MM.1S (cell line): ENCODE measurements around the gene HEXIM1.

ENCODE experiments used
- DNase-seq: peaks from one replicate; pipeline ENCODE4 v3.0.0-alpha.2; 2015
- H2AFZ ChIP-seq: fragments of 300-600 bp; sonication (generic); 2 replicates; pipeline ENCODE4 v1.6.0; 2016; ENCODE audit warnings: antibody characterized with exemption, low read length
- H3F3A ChIP-seq: fragments of 300-600 bp; sonication (generic); 2 replicates; pipeline ENCODE4 v1.6.1; 2016; ENCODE audit warnings: mild to moderate bottlenecking, antibody characterized with exemption, low read length, moderate library complexity, mixed read lengths; ENCODE audit not compliant: insufficient read depth
- H3K27ac ChIP-seq: fragments of 300-600 bp; sonication (generic); 2 replicates; pipeline ENCODE4 v1.5.1; 2016; ENCODE audit warnings: mild to moderate bottlenecking, low read length
- H3K27me3 ChIP-seq: fragments of 300-600 bp; sonication (generic); replicated peaks from 2 replicates; pipeline ENCODE4 v1.6.0; 2016; ENCODE audit warnings: low read length; ENCODE audit not compliant: insufficient read depth
- H3K36me3 ChIP-seq: fragments of 300-600 bp; sonication (generic); replicated peaks from 2 replicates; pipeline ENCODE4 v1.6.1; 2016; ENCODE audit warnings: mild to moderate bottlenecking, low read length, mixed read lengths; ENCODE audit not compliant: insufficient read depth
- H3K4me1 ChIP-seq: fragments of 300-600 bp; sonication (generic); 2 replicates; pipeline ENCODE4 v1.6.1; 2016; ENCODE audit warnings: low read length, mixed read lengths
- H3K4me2 ChIP-seq: fragments of 300-600 bp; sonication (generic); 2 replicates; pipeline ENCODE4 v1.6.0; 2016; ENCODE audit warnings: low read depth, low read length
- H3K4me3 ChIP-seq: fragments of 300-600 bp; sonication (generic); 2 replicates; pipeline ENCODE4 v1.5.1; 2016; ENCODE audit warnings: low read length, mixed read lengths
- H3K79me2 ChIP-seq: fragments of 300-600 bp; sonication (generic); 2 replicates; pipeline ENCODE4 v1.6.1; 2016; ENCODE audit warnings: mixed run types, low read length, mixed read lengths
- H3K9ac ChIP-seq: fragments of 300-600 bp; sonication (generic); 2 replicates; pipeline ENCODE4 v1.6.1; 2016; ENCODE audit warnings: low read length, mixed read lengths
- H3K9me2 ChIP-seq: fragments of 300-600 bp; sonication (generic); replicated peaks from 2 replicates; pipeline ENCODE4 v1.6.1; 2016; ENCODE audit warnings: mild to moderate bottlenecking, low read length, mixed read lengths; ENCODE audit not compliant: insufficient read depth
- H3K9me3 ChIP-seq: fragments of 300-600 bp; sonication (generic); replicated peaks from 2 replicates; pipeline ENCODE4 v1.6.1; 2016; ENCODE audit warnings: mild to moderate bottlenecking, low read length, mixed read lengths; ENCODE audit not compliant: insufficient read depth
- H4K20me1 ChIP-seq: fragments of 300-600 bp; sonication (generic); 2 replicates; pipeline ENCODE4 v1.6.1; 2016; ENCODE audit warnings: mild to moderate bottlenecking, low read length, moderate library complexity, mixed read lengths; ENCODE audit not compliant: insufficient read depth
- EZH2 ChIP-seq: fragments of 300-600 bp; sonication (generic); optimal IDR thresholded peaks from 2 replicates; pipeline ENCODE3; 2017; ENCODE audit warnings: low read depth, mild to moderate bottlenecking, antibody characterized with exemption, low read length, mixed read lengths
- EZH2phosphoT487 ChIP-seq: fragments of 300-600 bp; sonication (generic); IDR thresholded peaks from 2 replicates; pipeline ENCODE4 v1.6.1; 2018; ENCODE audit warnings: antibody characterized with exemption, low read length
- TF ChIP-seq, protein P1 (sequence below): fragments of 300-600 bp; sonication (generic); IDR thresholded peaks from 2 replicates; pipeline ENCODE4 v1.5.1; 2016; ENCODE audit warnings: antibody characterized with exemption, low read length, mixed read lengths

HEXIM1 gene

DNA sequence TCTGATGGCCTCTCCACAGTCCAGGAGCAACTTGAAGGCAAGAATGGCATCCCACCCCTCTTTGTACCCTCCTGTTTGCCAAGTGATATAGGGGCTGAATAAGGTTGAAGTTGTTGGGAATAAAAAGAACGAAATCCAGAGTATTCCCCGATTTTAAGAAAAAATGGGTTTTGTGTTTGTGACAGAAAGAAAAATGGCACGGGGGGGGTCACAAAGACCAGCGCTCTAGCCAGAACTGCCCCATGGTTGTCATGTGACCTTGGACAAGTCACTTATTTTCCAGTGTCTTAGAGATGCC lies 1.7 kb upstream of the HEXIM1 start:
- Histone ChIP-seq H3K79me2 (peaks cover 24% of the 10 kb centered on the region), H2AFZ (no peak overlapping the region; the same call in 1 of the 2 replicates), H3K4me3 (peak overlapping the region; percentile 82; the same call in 1 of the 2 replicates), H3K27ac (no peak overlapping the region), H3K4me2 (peak overlapping the region; percentile 81; the same call in 1 of the 2 replicates), H3F3A (peaks cover 34% of the 10 kb centered on the region), H3K9me2 (no peaks in the 10 kb centered on the region), H4K20me1 (no peaks in the 10 kb centered on the region; the same call in 1 of the 2 replicates), H3K9me3 (no peaks in the 10 kb centered on the region), H3K4me1 (peaks cover 10% of the 10 kb centered on the region), H3K27me3 (no peaks in the 10 kb centered on the region), H3K36me3 (no peaks in the 10 kb centered on the region), H3K9ac (no peak overlapping the region; the same call in 1 of the 2 replicates)
- DNase-seq = no peak
- TF ChIP-seq EZH2phosphoT487 (no peak), EZH2 (no peak)
- TF ChIP-seq, protein P1, sequence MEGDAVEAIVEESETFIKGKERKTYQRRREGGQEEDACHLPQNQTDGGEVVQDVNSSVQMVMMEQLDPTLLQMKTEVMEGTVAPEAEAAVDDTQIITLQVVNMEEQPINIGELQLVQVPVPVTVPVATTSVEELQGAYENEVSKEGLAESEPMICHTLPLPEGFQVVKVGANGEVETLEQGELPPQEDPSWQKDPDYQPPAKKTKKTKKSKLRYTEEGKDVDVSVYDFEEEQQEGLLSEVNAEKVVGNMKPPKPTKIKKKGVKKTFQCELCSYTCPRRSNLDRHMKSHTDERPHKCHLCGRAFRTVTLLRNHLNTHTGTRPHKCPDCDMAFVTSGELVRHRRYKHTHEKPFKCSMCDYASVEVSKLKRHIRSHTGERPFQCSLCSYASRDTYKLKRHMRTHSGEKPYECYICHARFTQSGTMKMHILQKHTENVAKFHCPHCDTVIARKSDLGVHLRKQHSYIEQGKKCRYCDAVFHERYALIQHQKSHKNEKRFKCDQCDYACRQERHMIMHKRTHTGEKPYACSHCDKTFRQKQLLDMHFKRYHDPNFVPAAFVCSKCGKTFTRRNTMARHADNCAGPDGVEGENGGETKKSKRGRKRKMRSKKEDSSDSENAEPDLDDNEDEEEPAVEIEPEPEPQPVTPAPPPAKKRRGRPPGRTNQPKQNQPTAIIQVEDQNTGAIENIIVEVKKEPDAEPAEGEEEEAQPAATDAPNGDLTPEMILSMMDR = no peak

DNA sequence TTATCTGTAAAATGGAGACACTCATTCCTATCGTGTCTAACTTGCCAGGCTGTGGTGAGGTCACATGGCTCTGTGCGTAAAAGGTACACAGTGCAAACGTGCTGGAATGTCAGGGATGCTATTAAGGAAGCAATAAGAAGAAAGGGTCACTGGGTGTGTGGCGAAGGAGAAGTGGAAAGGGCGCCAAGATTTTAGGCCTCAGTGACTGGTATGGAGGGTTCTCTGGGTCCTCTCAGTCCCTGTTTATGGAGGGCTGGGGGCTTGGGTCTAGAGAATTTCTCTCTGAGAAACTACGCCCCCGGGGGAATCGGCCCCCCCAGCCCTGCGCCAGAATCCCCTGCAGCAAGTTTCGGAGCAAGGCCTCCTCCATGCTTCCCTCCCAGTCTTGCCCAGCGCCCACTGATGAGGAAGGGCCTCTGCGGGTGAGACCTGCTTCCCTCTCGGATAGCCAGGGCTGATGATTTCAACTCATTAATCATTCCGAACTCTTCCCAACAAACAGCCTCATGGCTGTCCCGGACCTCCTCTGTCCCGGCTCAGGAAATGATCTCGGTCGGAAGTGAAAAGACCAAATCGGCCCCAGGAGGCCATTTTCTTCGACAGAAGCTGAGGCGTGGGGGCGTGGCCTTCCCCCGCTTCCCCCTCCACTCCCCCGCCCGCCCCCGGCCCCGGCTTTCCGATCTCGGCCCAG lies 1.2 kb upstream of the HEXIM1 start:
- Histone ChIP-seq H3K36me3 (no peaks in the 10 kb centered on the region), H3K9me2 (no peaks in the 10 kb centered on the region), H3K79me2 (peaks cover 25% of the 10 kb centered on the region), H3F3A (peaks cover 37% of the 10 kb centered on the region), H3K4me3 (peak overlapping the region; percentile 82), H3K4me2 (peak overlapping the region; percentile 81), H4K20me1 (no peaks in the 10 kb centered on the region; the same call in 1 of the 2 replicates), H2AFZ (peak overlapping the region; percentile 73), H3K9ac (peak overlapping the region; percentile 97), H3K4me1 (peaks cover 13% of the 10 kb centered on the region), H3K9me3 (no peaks in the 10 kb centered on the region), H3K27ac (peak overlapping the region; percentile 91), H3K27me3 (no peaks in the 10 kb centered on the region)
- TF ChIP-seq, protein P1 = no peak
- TF ChIP-seq EZH2phosphoT487 (no peak), EZH2 (no peak)
- DNase-seq = no peak

DNA sequence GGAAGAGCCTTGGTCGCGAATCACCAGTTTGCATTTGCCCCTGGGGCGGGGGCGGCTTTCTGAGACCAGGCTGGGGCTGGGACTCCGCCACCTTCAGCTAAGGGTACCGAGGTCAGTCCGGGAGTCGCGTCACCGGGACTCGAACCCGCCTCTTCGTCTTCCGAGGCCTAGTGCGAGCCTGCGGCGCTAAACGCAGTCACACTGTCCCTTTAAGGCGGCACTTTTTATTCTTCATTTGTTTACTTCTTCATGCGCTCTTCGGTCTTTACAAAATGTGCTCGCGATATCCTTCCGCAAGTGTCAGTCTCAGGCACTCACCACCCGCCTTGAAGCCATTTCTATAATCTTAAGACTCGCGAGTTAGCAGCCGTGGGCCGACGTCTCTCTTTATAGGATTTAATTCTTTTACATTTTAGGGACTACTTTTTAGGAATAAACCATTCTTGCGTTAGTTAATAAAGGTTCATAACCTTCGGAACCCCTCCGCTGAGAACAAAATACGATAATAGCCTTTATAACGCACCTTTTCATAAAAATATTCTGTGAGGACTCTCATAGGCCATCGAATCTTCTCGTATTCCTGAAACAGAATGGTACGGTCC lies 593 bp upstream of the HEXIM1 start:
- no peaks in the 10 kb centered on the region for H3K27me3 ChIP-seq
- no peaks in the 10 kb centered on the region for H3K36me3 ChIP-seq
- H3K4me1 ChIP-seq = peaks cover 13% of the 10 kb centered on the region
- H3K9me3 ChIP-seq = no peaks in the 10 kb centered on the region
- peak overlapping the region; percentile 81 for H3K4me2 ChIP-seq
- H3K79me2 ChIP-seq = peaks cover 25% of the 10 kb centered on the region
- H3K27ac ChIP-seq = peak overlapping the region; percentile 91
- no peaks in the 10 kb centered on the region for H3K9me2 ChIP-seq
- peak; percentile 93 for DNase-seq
- H3K4me3 ChIP-seq = peak overlapping the region; percentile 82
- H3F3A ChIP-seq = peaks cover 40% of the 10 kb centered on the region
- no peaks in the 10 kb centered on the region; the same call in 1 of the 2 replicates for H4K20me1 ChIP-seq
- TF ChIP-seq EZH2phosphoT487 (no peak), EZH2 (no peak)
- TF ChIP-seq, protein P1 = no peak
- H3K9ac ChIP-seq = peak overlapping the region; percentile 97
- H2AFZ ChIP-seq = peak overlapping the region; percentile 71
